ENCODE measurements around the gene ZCCHC24.

GRCh38 chr10:79385804-79386531 is 59.5 kb downstream of the ZCCHC24 start:
- TF ChIP-seq CTCF (IDR thresholded peaks at IDR 0.05) (no peak), POLR2A (IDR thresholded peaks at IDR 0.05) (no peak), POLR2AphosphoS5 (IDR thresholded peaks at IDR 0.05) (no peak)
